Measurements from ENCODE around the gene PCNX1. TPM values are rescaled to one million over a fixed set of nuclear protein-coding genes. Genes with fewer than 3 reads are reported as not detected.

The PCNX1 gene
- total RNA-seq, 4 donors from 2014 or later = 9.1 to 41.8 (median 18.9) TPM

DNA sequence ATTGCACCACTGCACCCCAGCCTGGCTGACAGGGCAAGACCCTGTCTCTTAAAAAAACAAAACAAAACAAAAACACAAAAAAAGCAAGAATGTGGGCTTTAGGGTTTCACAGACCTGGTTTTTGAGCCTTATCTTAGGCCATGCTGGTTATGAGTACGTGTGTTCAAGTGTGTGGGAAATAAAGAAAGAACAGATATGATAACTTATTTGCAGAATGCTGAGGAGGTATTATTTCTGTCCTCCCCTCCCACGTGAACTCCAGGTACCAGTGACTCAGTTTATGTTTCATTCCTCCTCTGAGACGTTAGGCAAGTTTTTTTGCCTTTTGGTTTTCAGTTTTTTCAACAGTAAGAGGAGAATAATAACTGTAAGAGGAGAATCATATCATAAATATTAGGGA lies 49.3 kb downstream of the PCNX1 start:
- TF ChIP-seq, protein P1, sequence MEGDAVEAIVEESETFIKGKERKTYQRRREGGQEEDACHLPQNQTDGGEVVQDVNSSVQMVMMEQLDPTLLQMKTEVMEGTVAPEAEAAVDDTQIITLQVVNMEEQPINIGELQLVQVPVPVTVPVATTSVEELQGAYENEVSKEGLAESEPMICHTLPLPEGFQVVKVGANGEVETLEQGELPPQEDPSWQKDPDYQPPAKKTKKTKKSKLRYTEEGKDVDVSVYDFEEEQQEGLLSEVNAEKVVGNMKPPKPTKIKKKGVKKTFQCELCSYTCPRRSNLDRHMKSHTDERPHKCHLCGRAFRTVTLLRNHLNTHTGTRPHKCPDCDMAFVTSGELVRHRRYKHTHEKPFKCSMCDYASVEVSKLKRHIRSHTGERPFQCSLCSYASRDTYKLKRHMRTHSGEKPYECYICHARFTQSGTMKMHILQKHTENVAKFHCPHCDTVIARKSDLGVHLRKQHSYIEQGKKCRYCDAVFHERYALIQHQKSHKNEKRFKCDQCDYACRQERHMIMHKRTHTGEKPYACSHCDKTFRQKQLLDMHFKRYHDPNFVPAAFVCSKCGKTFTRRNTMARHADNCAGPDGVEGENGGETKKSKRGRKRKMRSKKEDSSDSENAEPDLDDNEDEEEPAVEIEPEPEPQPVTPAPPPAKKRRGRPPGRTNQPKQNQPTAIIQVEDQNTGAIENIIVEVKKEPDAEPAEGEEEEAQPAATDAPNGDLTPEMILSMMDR (IDR thresholded peaks at IDR 0.05) = no peak
- no peak for TF ChIP-seq POLR2A (IDR thresholded peaks at IDR 0.05)
- no peaks in the 10 kb centered on the region for H3K9me3 ChIP-seq

GRCh38 chr14:70957710-70958109 lies 50.5 kb downstream of the PCNX1 start:
- H3K27ac ChIP-seq = no peak overlapping the region
- intact Hi-C loops (cut with DNase I) = no loop called here
- no peak overlapping the region for H3K4me3 ChIP-seq
- WGBS, 2 donors = 86 to 92% methylated on average over 2 of the region's 2 CpGs
- no peaks in the 10 kb centered on the region for H3K9me3 ChIP-seq
- peaks cover 0 to 14% (median 0%) of the 10 kb centered on the region in 3 donors for H3K4me1 ChIP-seq
- H3K36me3 ChIP-seq = peaks cover 0 to 7% (median 0%) of the 10 kb centered on the region in 3 donors
- H3K27me3 ChIP-seq = no peaks in the 10 kb centered on the region
- DNase-seq = no peak
- TF ChIP-seq, protein P1 (IDR thresholded peaks at IDR 0.05) = no peak
- TF ChIP-seq POLR2A (IDR thresholded peaks at IDR 0.05) = no peak

More for the DNA sequence above, 49.3 kb downstream of the PCNX1 start:
- WGBS, 2 donors = 76 to 83% methylated on average over 3 of the region's 3 CpGs
- Histone ChIP-seq H3K27me3 (no peaks in the 10 kb centered on the region), H3K36me3 (peaks cover 0 to 8% (median 0%) of the 10 kb centered on the region in 3 donors), H3K27ac (no peak overlapping the region), H3K4me1 (peaks cover 0 to 14% (median 0%) of the 10 kb centered on the region in 3 donors), H3K4me3 (no peak overlapping the region)
- no peak for DNase-seq
- intact Hi-C loops (cut with DNase I) = no loop called here

DNA sequence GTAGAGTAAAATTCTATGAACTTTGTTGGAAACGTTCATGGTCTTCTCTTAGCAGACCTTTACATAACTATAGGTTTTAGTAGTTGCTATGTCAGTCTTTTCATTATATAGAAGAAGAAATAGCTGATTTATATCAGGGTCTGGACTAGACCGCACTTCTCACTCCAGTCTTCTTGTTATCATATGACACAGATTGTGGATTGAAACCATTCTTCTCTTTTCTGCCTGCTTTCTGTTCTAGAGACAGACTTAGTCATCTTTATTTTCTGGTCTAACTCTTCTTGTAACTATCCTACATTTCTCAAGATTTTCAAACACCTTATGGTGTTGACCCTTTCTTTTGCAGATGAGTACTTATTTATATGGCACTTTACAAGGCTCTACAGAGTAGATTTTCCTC lies 55.7 kb downstream of the PCNX1 start:
- 73 to 88% methylated on average over 2 of the region's 2 CpGs for WGBS, 2 donors
- intact Hi-C loops (cut with DNase I) = no loop called here

GRCh38 chr14:70964492-70964891 lies 57.2 kb downstream of the PCNX1 start:
- Histone ChIP-seq H3K4me1 (peaks cover 0 to 4% (median 0%) of the 10 kb centered on the region in 3 donors), H3K9me3 (no peaks in the 10 kb centered on the region), H3K27me3 (no peaks in the 10 kb centered on the region), H3K36me3 (peaks cover 0 to 30% (median 4%) of the 10 kb centered on the region in 3 donors), H3K4me3 (no peak overlapping the region), H3K27ac (no peak overlapping the region)
- DNase-seq = no peak
- no peak for TF ChIP-seq POLR2A (IDR thresholded peaks at IDR 0.05)
- TF ChIP-seq, protein P1 (IDR thresholded peaks at IDR 0.05) = no peak
- 78 to 88% methylated on average over 3 of the region's 3 CpGs for WGBS, 2 donors
- intact Hi-C loops (cut with DNase I) = no loop called here

More for the DNA sequence above, 55.7 kb downstream of the PCNX1 start:
- no peak for DNase-seq
- H3K27ac ChIP-seq = no peak overlapping the region
- H3K36me3 ChIP-seq = peaks cover 0 to 24% (median 0%) of the 10 kb centered on the region in 3 donors
- TF ChIP-seq POLR2A (IDR thresholded peaks at IDR 0.05) = no peak
- TF ChIP-seq, protein P1 (IDR thresholded peaks at IDR 0.05) = no peak
- peaks cover 0 to 4% (median 0%) of the 10 kb centered on the region in 3 donors for H3K4me1 ChIP-seq
- H3K4me3 ChIP-seq = no peak overlapping the region
- H3K9me3 ChIP-seq = no peaks in the 10 kb centered on the region
- no peaks in the 10 kb centered on the region for H3K27me3 ChIP-seq

- Histone ChIP-seq H3K4me1 (peaks cover 0 to 8% (median 0%) of the 10 kb centered on the region in 3 donors), H3K9me3 (no peaks in the 10 kb centered on the region), H3K4me3 (no peak overlapping the region), H3K27me3 (no peaks in the 10 kb centered on the region), H3K27ac (no peak overlapping the region), H3K36me3 (peaks cover 0 to 27% (median 8%) of the 10 kb centered on the region in 3 donors)
- DNase-seq = no peak
- intact Hi-C loops (cut with DNase I) = loop anchor here (10.0 kb wide), 1 partner anchor 147 kb away; no protein-coding TSS in a partner anchor
- 59 to 60% methylated on average over 2 of the region's 2 CpGs for WGBS, 2 donors
- TF ChIP-seq, protein P1 (IDR thresholded peaks at IDR 0.05) = no peak
- TF ChIP-seq POLR2A (IDR thresholded peaks at IDR 0.05) = no peak
Observed at GRCh38 chr14:70971560-70971959, 64.3 kb downstream of the PCNX1 start.

Data from esophagus squamous epithelium (tissue), 5 donors.